Measurements from ENCODE around the gene CDR2L.

GRCh38 chr17:74999523-74999922 lies 12.1 kb downstream of the CDR2L start:
- TF ChIP-seq POLR2AphosphoS5 (IDR thresholded peaks at IDR 0.05; ENCODE audit: low read depth, low read length), result no peak
- no peak for TF ChIP-seq TAF1 (IDR thresholded peaks at IDR 0.05; ENCODE audit: borderline replicate concordance, insufficient read depth, low read length)
- TF ChIP-seq REST (IDR thresholded peaks at IDR 0.05; ENCODE audit: insufficient read depth in 1 of 2, low read depth in 2 of 2, low read length in 2 of 2), result no peak
- no peak for TF ChIP-seq SIN3A (IDR thresholded peaks at IDR 0.05; ENCODE audit: borderline replicate concordance, insufficient read depth, low read length)

Measured in PFSK-1 (cell line).